HG03060 (cell line): ENCODE results near the gene LEKR1.
"Not testable (repeated sequence)": the region's sequence is repeated elsewhere in the genome, so short reads cannot be mapped to it uniquely, and the experiment has no call there.

Source experiments
- ATAC-seq: cut with Tn5 transposase; IDR thresholded peaks from one replicate; pipeline ENCODE4 v1.9.1; 2021; ENCODE audit warnings: low read depth, moderate number of reproducible peaks; ENCODE audit not compliant: unreplicated experiment

Gene LEKR1

DNA sequence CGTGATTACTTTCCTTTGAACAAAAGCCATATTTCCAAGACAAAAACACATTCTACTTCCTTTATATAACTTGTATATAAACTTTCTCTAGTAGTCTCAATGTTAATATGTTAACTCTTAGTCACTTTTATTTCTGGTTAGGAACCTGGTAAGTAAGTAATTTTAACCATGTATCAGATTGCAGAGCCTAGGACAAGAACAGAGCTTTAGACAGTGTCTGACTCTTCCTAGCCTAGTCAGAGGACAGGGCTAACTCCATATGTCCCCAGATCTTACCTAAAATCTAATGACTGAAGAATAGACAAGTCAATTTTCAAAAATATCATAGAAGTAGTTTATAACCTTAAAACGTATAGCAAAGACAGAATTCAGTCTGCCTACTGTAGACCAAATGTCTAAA lies 8.3 kb downstream of the LEKR1 start:
- no peak for ATAC-seq

- no peak for ATAC-seq
Measured at GRCh38 chr3:156834962-156835535, 8.9 kb downstream of the LEKR1 start.

DNA sequence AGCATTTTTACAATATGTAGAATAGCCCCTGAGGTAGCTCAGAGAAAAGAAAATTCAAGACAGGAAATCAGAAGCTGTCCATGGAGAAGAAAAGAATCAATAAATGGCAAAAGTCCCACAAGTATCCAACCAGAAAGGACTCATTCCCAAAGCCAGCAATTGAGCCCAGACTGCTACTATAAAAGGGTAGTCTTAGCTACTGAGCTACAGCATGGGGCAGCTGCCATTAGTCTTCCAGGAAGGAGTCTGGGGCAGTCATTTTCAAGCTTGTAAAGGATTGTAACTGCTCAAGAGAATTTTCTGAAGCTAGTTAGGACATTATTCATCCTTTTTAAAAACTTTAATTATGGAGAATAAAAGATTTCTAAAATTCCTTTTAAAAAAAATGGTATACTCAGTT lies 10.5 kb downstream of the LEKR1 start:
- no peak for ATAC-seq

DNA sequence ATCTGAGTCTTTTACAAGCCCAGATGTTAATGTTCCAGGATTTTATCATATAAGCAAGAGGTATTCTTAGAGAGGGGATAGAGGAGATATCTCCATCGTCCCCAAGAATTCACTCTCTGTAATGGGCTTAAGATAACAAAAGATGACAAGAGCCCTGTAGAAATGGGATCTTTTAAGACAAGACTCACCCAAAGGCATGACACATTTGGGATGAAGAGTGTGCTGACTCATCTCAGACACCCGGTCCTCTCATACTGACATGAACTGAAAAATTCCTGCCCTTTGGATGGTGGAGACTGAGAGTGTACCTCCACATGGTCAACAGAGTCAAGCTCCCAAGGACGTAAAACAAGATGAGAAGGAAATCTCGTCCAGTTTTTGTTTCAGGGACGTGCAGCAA lies 11.0 kb downstream of the LEKR1 start:
- no peak for ATAC-seq

- ATAC-seq: no peak
Measured at GRCh38 chr3:156838035-156838434, 11.9 kb downstream of the LEKR1 start.

DNA sequence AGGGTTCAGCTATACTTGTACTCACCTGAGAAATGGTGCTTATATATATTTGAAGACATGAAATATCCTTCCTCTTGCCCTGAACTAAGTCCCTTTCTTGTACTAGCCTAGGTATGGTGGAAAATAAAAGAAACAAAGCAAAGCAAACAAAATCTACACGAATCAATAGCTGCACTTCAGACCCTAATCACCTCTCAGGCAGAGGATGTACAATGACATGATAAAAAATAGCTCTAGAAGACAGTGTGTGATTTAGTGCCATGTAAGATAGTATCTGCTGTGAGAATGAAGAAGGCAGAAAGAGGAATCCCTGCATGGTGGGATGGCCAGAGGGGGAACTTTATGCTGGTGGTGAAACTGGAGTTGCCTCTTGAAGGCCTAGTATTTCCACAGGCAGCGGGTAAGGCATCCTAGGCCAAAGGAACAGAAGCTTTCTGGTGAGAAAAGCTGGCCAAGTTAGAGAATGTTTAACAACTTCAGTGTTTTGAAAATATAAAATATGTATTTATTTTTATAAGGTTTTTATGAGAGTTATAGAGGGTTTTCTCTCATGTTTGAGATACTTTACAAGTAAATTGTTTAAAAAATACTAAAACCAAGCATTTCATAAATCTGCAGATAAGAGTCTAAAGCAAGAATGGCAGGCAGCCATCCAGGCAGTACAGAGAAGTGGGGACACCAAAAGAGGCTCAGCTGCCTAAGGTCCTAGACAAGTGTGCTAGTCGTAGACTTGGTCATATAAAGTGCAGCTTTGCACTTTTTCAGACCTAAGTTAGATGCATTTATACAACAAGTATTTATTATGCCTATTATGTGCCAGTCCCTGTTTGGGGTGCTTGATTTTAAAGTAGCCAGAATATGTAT lies 14.9 kb downstream of the LEKR1 start:
- ATAC-seq: no peak

DNA sequence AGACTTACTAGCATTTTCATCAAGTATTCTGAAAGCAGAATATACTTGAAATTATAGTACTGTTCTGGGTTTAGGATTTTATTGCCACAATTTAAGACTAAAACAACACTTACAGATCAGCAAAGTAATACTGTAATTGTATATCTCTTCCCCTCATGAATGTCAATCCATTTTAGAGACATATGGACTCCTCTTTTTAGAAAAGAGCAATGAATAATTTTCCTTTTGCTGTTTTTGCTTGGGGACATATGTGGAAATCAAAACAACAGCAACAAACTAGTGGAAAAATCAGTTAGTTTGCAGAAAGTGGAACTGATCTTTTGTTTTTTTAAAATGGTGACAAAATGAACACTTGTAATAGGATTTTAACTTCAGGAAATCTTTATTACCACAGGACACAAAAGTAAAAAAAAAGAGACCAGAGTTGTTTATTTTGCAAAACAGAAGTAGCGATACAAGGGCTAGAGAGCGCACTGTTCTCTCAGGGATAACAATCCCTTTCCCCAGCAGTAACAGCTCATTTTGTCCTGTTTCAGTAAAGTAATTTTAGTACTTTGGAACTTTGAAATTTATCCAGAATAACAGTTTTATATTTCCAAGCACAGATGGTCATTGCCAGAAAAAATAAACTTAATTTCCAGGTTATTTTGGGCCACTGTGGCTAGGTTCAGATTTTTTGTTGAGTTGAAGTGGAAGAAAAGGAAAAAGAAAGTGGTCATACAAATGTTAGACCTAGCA lies 17.1 kb downstream of the LEKR1 start:
- no peak for ATAC-seq

- no peak for ATAC-seq
Measured at GRCh38 chr3:156847752-156848448, 21.7 kb downstream of the LEKR1 start.

DNA sequence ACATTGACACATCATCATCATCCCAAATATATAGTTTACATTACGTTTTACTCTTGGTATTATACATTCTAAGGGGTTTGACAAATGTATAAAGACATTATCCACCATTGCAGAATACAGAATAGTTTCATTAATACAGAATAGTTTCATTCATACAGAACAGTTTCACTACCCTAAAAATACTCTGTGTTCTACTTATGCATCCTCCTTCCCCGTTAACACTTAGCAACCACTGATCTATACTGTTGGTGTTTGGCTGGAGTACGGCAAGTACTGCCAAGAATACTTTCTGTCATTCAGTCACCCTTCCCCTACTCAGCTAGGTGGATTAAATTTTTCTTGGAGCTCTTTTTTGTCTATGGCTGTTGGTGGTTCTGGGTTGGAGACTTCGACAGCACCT lies 33.4 kb downstream of the LEKR1 start:
- peak; percentile 96 for ATAC-seq

- no peak for ATAC-seq
Measured at GRCh38 chr3:156860873-156861272, 34.7 kb downstream of the LEKR1 start.

DNA sequence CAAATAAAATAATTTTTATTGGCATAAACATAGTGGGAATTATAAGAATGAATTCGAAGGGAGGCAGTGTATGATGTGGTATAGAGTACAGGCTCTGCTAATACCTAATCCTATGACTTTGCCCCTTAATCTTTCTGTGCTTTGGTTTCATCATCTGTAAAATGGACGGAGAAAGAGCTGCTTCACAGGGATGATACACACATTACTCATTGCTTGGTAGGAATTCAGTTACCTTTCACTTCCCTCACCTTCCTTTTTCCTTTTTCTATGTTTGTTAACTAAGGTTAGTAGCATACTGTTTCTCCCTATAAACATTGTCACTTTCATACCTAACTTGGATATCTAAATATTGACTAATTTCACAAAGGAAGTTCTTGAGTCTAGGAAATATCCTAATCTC lies 36.2 kb downstream of the LEKR1 start:
- ATAC-seq: no peak

DNA sequence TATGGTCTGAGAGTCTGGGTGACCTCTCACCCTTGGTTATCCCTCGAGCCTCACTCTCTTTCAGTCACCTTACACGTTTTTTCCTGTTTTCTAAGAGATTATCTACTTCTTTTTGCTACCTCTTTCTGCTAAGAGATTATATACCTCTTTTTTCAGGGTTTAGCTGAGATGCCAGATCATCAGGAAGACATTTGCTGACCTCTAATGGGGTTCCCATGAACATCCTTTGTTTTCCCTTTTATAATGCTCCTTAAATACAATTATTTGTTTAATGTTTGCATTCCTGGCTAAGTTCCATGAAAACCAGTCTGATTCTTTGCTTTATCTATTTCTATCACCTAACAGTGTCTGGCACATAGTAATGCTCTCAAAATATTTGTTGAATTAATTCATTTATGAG lies 39.6 kb downstream of the LEKR1 start:
- no peak for ATAC-seq

GRCh38 chr3:156867174-156867573 lies 41.0 kb downstream of the LEKR1 start:
- no peak for ATAC-seq

DNA sequence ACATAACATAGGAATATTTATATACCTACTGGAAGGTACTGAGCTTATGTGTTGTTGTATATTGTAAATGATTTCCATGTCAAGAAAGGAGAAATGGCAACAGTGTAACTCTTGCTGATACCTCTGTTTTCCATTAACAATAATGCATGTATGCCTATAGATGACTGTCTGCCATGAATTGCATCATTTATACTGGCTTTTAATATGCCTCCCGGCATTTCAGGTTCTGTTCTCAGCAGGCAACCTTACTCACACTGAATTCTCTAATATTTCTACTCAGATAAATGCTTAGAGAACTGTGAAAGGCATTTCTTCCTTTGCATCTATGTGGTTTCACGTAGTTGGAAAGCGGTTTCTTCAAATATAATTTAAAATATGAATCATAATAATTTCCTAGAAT lies 41.8 kb downstream of the LEKR1 start:
- no peak for ATAC-seq

DNA sequence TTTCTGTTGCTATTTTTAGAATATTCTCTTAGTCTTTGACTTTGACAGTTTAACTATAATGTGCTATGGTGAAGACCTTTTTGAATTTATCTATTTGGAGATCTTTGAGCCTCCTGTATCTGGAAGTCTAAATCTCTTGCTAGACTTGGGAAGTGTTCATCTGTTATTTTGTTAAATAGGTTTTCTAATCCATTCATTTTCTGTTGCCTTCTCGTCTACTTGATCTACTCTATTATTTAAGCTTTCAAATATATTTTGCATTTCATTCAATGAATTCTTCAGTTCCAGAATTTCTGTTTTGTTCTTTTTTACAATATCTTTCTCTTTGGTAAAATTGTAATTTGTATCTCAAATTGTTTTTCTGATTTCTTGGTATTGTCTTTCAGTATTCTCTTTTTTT lies 47.8 kb downstream of the LEKR1 start:
- ATAC-seq: no peak

GRCh38 chr3:156879491-156879890 lies 53.3 kb downstream of the LEKR1 start:
- ATAC-seq: not testable (repeated sequence)

DNA sequence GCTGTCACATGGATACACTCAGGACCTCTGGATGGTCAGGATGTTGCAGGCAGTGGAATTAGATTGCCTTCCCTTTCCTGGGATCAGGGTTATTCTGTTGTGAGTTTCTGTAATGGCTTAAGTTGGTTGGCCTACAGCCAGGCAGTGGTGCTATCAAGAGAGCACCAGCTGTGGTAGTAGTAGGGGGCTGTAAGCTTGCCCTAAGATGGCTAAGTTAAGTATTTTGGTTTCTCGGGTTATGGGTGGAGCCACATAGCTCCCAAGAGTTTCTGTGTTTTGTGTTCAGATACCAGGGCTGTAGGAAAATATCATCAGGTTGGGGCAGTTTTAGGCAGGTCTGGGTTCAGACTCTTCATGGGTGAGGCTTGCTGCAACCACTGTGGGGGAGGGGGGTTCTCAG lies 59.6 kb downstream of the LEKR1 start:
- ATAC-seq: no peak

GRCh38 chr3:156888176-156888575 lies 62.0 kb downstream of the LEKR1 start:
- ATAC-seq: no peak

DNA sequence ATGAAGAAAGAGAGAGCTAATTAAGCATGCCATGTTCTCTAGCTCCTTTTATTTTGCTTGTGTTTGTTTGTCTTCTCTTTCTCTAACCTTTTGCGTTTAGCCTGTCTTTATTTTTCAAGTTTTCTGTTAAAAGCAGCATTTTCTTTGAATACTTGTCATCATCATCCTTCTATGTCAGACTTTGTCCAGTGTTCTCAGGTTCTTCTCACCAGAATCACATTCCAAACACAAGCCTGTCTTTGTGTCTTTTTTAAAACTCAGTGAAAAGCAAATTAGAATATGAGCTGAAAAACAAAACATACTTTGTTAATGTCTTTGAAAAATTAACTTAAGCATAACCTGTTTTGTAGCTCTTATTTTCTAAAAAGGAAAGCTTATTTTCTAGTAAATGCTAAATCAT lies 62.4 kb downstream of the LEKR1 start:
- ATAC-seq: no peak

DNA sequence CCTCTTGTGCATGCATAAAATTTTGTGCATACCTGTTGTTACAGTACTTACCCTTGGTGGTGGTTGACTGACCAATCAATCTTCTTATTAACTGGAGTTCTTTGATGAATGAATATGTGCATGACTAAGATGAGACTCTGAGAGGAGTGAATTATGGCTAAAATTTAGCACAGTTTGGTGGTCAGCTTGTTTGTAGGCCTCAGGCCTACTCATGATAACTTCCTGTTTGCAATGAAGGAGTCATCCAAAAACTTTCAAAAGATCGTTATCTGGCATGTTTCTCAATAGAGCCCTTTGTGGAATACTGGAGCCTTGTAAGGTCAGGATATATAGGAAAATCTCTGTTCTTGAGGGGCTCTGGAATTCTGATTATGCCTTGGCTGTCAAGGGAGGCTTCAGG lies 66.5 kb downstream of the LEKR1 start:
- ATAC-seq: no peak

- ATAC-seq: not testable (repeated sequence)
Measured at GRCh38 chr3:156895374-156895773, 69.2 kb downstream of the LEKR1 start.
